WTC11 (cell line): ENCODE results near the gene ZNF821.

Source experiments
- CTCF ChIP-seq: fragments of 200-600 bp; IDR thresholded peaks from 2 replicates; pipeline ENCODE4 v1.8.0; 2022; ENCODE audit warnings: antibody characterized with exemption
- MAX ChIP-seq: sonication (generic); formaldehyde crosslinking; IDR thresholded peaks from 2 replicates; pipeline ENCODE4 v1.8.0; 2022; ENCODE audit warnings: mild to moderate bottlenecking, missing genetic modification reagents
- NFE2L1 ChIP-seq: sonication (generic); formaldehyde crosslinking; IDR thresholded peaks from 2 replicates; pipeline ENCODE4 v1.8.1; 2023; ENCODE audit warnings: missing genetic modification reagents
- NR1H2 ChIP-seq: sonication (generic); formaldehyde crosslinking; IDR thresholded peaks from 2 replicates; pipeline ENCODE4 v1.9.0; 2021; ENCODE audit warnings: mild to moderate bottlenecking, moderate library complexity, missing genetic modification reagents
- SP1 ChIP-seq: sonication (generic); formaldehyde crosslinking; conservative IDR thresholded peaks from 2 replicates; pipeline ENCODE4 v1.8.1; 2022; ENCODE audit warnings: missing genetic modification reagents

GRCh38 chr16:71867939-71868338 is 16.0 kb downstream of the ZNF821 start:
- TF ChIP-seq NR1H2 (CRISPR knock-in tag) = no peak
- TF ChIP-seq NFE2L1 = no peak
- no peak for TF ChIP-seq MAX (CRISPR knock-in tag)
- TF ChIP-seq CTCF = no peak
- TF ChIP-seq SP1 (CRISPR knock-in tag) = no peak
